Stimulated activated naive CD4-positive, alpha-beta T cell treated with Interleukin-2 at 50 U/mL for 16 hours (primary cell): ENCODE results near the gene MUSTN1.

ENCODE experiments used
- DNase-seq: peaks from one replicate; lab custom pipeline; 2025; lab: John Stamatoyannopoulos, UW

Gene MUSTN1

DNA sequence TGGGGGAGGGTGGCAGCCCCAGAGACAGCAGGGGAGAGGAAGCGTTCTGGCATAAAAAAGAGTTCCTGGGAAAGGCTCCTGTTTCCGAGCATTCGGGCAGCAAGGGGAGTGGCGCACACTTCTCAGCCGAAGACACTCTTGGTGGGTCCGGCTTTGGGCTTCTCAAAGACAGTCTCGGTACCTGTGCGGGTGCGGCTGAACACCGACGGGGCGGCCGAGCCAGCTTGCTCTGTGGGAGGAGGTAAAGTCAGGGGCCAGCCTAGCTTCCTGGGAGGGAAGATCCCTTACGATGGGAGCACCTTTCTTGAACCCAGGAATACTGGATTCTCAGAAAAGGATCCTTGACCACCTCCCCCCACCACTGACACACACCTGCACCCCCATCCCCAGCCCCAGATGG is 1.6 kb downstream of the MUSTN1 start:
- no peak for DNase-seq

- DNase-seq, result no peak
Measured at GRCh38 chr3:52831500-52832301, 3.1 kb downstream of the MUSTN1 start.

DNA sequence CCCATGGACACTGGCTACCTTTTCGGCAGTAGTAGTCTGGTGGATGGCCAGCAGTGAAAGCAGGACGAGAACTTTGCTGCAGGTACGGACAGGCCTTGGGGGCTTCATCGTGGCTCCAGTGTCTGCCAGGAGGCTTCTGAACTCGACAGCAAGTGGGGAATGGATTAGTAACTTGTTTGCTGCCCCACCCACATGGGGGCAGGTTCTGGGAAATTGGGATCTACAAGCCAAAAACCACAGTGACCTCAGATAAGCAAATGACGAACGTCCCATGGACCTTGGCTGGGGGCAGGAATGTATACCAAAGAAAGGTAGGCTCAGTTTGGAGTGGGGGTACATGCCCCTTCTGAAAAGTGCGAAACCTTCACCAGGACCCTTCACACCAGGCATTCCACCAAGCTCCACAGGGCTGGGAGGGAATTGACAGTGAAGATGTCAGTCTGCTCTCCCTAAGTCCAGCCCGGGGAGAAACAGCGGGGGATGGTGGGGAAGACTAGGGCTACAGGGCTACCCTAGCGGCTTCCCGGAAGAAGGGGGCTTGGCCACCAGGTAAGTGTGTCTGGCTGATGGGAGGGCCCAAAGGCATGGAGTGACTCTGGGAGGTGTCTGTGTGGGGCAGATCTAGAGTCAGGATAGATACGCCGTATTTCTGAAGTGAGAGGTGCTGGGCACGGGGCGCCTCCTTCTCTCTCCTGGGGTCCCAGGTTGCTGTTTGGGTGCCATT is 4.1 kb downstream of the MUSTN1 start, which contains the start of gene ITIH4:
TSS of gene ITIH4 (minus strand) at position 138 of the 724 bp plus-strand sequence. CDS start at position 108, 30 bp downstream.
- no peak for DNase-seq

- no peak for DNase-seq
Measured at GRCh38 chr3:52829906-52830463, 4.8 kb downstream of the MUSTN1 start.

- DNase-seq, result no peak
Measured at GRCh38 chr3:52829482-52829881, 5.3 kb downstream of the MUSTN1 start.

- DNase-seq, result no peak
Measured at GRCh38 chr3:52827866-52828376, 6.9 kb downstream of the MUSTN1 start.

DNA sequence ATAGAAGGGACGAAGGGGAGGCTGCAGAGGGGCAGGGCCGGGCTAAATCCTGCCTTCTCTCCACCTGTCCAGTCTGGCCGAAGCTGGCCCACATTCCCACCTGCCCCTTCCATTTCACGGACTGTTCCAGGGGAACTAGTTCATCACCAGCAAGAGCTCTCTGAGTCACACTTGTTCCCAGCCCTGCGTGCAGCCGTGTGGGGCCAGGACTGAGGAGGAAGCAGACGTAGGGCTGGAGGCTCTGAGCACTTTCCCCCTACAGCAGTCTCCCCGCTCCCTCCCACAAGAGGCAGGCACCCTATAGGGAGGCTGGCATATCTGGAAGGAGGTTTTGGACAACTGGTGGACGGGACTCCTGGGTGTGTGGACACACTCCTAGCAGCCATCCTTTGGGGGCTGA is 7.4 kb downstream of the MUSTN1 start:
- DNase-seq, result no peak

GRCh38 chr3:52824037-52824436 is 10.8 kb downstream of the MUSTN1 start:
- no peak for DNase-seq

DNA sequence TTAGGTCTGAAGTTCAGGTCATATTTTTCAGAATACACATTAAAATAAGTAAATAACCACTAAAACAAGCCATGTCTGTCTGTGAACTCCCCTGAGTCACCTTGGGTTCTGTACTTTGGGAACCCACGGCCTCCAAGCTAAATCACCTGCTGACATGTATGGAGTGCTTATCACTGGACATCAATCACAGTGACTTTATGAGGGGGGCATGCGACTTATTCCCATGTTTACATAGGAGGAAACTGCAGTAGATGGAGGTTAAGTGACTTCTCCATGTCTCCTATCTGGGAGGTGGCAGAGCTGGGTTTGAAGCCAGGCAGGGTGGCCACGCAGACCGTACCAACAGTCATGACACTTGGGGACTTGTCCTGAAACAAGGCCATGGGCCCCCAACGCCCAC is 12.5 kb downstream of the MUSTN1 start:
- DNase-seq, result no peak

GRCh38 chr3:52820736-52821135 is 14.1 kb downstream of the MUSTN1 start:
- no peak for DNase-seq

- no peak for DNase-seq
Measured at GRCh38 chr3:52819936-52820335, 14.9 kb downstream of the MUSTN1 start.

- no peak for DNase-seq
Measured at GRCh38 chr3:52817860-52818259, 17.0 kb downstream of the MUSTN1 start.

DNA sequence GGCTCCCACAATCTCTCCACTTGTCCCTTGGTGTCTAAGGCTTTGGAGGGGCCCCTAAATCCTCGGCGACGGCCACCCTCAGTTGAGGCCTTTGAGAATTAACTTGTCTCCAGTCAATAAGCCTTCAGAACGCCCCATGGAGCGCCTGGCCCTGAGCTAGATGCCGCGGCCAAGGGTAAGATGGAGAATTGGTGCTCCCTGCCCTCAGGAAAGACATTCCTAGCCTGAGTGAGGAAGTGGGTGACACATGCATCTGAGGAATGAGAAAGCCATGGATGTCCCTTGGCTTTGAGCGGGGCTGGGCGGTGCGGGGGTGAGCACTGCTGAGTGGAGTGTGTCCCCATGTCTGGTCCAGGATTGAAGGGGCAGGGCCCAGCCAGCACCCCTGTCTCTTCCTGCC is 17.6 kb downstream of the MUSTN1 start:
- no peak for DNase-seq

- DNase-seq, result no peak
Measured at GRCh38 chr3:52816654-52817053, 18.2 kb downstream of the MUSTN1 start.

DNA sequence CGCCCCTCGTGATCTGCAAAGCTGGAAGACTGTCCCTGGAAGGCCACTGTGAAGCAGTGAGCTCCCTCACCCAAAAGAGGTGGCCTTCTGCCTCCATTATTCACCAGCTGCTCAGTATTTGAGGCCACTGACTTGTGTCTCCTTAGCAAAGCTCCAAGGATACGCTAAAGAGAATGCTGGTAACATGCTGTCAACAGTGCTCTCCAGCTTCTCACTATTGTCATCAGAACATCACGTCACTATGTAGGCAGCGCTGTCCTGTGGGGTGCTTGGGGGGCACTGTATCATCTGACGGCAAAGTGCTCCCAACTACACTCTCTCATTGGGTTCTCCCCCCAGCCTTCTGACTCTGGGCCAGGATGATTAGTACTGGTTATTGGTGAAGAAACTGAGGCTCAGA is 18.6 kb downstream of the MUSTN1 start:
- no peak for DNase-seq

DNA sequence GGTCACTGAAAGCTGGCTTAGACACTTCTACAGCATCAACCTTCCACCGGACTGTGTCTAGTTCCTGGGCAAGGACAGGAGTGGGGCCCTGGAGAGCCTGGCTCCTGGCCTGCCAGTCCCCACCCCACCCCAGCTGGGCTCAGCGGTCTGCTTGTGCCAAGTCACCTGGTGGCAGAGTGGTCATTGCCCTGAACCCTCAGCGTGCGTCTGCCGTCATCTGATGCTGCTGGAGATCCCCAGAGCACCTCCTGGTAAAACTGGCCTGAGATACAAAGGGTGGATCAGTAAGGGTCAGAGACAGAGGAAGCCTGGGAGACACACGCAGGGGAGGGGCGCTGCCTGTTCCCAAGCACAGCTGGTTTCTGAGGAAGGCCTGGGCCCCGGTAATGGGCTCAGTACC is 21.0 kb downstream of the MUSTN1 start:
- DNase-seq, result no peak

- no peak for DNase-seq
Measured at GRCh38 chr3:52811452-52812011, 23.3 kb downstream of the MUSTN1 start.

GRCh38 chr3:52810923-52811322 is 23.9 kb downstream of the MUSTN1 start:
- DNase-seq, result no peak

DNA sequence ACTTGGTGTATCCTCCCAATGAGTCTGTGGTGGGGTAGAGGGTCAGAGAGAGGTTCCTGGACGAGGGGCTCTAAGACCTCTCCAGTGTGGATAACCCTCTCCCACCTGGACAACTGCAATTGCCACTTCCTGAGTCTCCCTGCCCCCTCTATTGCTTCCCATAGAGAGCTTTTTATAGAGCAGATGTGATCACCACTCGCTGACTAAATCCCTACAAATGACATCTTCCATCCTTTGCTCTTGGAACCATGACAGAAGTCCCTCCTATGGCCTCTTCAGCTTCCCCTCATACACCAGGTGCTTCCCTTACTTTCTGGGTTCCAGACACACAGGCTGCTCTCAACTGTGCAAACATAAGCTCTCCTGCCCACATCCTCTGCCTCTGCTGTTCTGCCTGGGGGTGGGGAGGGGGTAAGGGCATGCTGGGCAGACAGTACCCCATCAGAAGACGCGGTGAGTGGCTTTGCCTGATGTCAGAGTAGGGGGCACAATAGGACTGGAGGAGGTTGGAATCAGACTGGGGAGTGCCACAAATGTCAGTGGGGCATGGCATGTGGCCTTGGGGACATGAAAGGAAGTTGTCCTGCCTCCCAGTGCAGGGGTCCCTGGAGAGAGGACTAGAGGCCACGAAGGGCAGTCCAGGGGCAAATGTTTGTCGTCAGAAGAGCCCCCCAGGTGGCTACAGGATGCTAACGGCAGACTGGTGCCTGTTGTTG is 25.0 kb downstream of the MUSTN1 start:
- no peak for DNase-seq

DNA sequence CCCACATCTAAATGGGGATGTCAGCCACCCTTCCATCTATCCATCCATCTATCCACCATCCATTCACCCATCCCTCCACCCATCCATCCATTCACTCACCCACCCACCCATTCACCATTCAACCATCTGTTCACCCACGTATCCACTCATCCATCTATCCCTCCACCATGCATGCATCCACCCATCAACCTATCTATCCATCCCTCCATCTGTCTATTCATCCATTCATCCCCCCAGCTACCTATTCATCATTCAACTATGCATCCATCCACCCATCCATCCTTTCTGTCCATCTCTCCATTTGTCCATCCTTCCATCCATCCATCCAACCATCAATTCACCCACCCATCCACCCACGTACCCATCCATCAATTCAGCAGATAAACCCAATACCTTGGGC is 25.7 kb downstream of the MUSTN1 start:
- no peak for DNase-seq

DNA sequence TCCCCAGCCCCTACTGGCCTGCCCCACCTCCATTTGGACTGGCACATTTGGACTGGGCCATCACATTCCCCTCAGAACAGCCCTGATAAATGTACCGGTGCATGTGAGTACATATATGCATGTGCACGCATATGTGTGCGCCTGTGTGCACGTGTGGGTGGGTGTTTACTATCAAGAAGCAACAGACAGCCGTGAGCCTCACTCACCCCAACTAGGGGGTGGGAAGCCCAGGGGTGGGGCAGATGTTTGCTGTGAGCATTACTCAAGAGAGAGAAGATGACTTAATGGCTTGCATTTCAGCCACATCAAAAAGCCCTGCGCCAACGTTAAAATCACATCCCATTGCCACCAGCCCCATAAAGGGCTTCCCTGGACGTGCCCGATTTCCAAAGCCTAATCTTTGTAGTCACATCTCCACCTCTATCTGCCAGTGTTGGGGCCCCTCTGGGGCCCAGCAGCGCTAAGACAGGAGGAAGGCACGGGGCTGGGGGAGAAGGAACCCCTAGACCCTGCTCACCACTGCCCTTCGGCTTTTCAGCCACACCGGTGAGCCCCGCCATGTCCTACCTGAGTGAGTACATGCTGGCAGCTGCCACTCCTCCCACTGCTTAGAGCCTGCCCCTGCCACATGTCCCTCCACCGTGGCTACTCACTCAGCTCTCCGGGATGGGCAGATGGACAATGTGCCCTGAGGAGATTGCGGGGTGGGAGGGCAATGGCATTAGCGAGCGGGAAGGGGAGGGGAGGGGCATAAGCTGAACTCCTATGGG is 29.4 kb downstream of the MUSTN1 start:
- no peak for DNase-seq
